K562 (cell line): ENCODE measurements around the gene RMC1. TPM values are rescaled to one million over a fixed set of nuclear protein-coding genes. Genes with fewer than 3 reads are reported as not detected.

Source experiments
- CREB1 ChIP-seq, 2 experiments: sonication (generic) in 1 of 2; formaldehyde crosslinking in 1 of 2; IDR thresholded peaks; 2 replicates each; pipeline versions ENCODE4 v1.6.1 to v1.8.0; 2012 to 2022; ENCODE audit warnings: inconsistent platforms in 1 of 2, mild to moderate bottlenecking in 1 of 2, missing genetic modification reagents in 1 of 2, moderate library complexity in 1 of 2
- DDX20 ChIP-seq: fragments of 450-650 bp; IDR thresholded peaks from 2 replicates; pipeline ENCODE4 v1.6.1; 2016; ENCODE audit warnings: missing genetic modification characterization, low read depth, mild to moderate bottlenecking, missing compliant biosample characterization, moderate library complexity
- DNMT1 ChIP-seq: fragments of 450-650 bp; IDR thresholded peaks from 2 replicates; pipeline ENCODE4 v1.6.1; 2016; ENCODE audit warnings: antibody characterized with exemption, mild to moderate bottlenecking
- FOXK1 ChIP-seq: sonication (generic); formaldehyde crosslinking; IDR thresholded peaks from 2 replicates; pipeline ENCODE4 v1.8.0; 2022; ENCODE audit warnings: missing genetic modification reagents, mild to moderate bottlenecking, borderline replicate concordance
- FOXP1 ChIP-seq: sonication (generic); formaldehyde crosslinking; IDR thresholded peaks from 2 replicates; pipeline ENCODE4 v1.8.0; 2022; ENCODE audit warnings: mild to moderate bottlenecking, missing genetic modification reagents
- IRF9 ChIP-seq: fragments of 450-650 bp; IDR thresholded peaks from 2 replicates; pipeline ENCODE4 v1.6.1; 2016; ENCODE audit warnings: missing biosample characterization, missing genetic modification characterization
- L3MBTL2 ChIP-seq: fragments of 450-650 bp; IDR thresholded peaks from 2 replicates; pipeline ENCODE4 v1.6.1; 2016; ENCODE audit warnings: mild to moderate bottlenecking, moderate library complexity
- MIER1 ChIP-seq: fragments of 450-650 bp; IDR thresholded peaks from 2 replicates; pipeline ENCODE4 v1.6.1; 2016; ENCODE audit warnings: antibody characterized with exemption, mild to moderate bottlenecking, low read depth
- NFATC3 ChIP-seq: fragments of 450-650 bp; IDR thresholded peaks from 2 replicates; pipeline ENCODE4 v1.6.1; 2017; ENCODE audit warnings: mild to moderate bottlenecking
- NR2C1 ChIP-seq, 2 experiments: fragments of 450-650 bp; IDR thresholded peaks; 2 replicates each; pipeline ENCODE4 v1.6.1; 2017; ENCODE audit warnings: mild to moderate bottlenecking in 2 of 2, antibody characterized with exemption in 1 of 2, inconsistent platforms in 1 of 2, missing compliant biosample characterization in 1 of 2, missing genetic modification characterization in 1 of 2
- PHB2 ChIP-seq: fragments of 450-650 bp; IDR thresholded peaks from 2 replicates; pipeline ENCODE4 v1.6.1; 2017; ENCODE audit warnings: low read depth
- PYGO2 ChIP-seq: fragments of 450-650 bp; IDR thresholded peaks from 2 replicates; pipeline ENCODE4 v1.6.1; 2016; ENCODE audit warnings: mild to moderate bottlenecking, missing genetic modification characterization, moderate library complexity, missing compliant biosample characterization
- RBM25 ChIP-seq: fragments of 200-400 bp; formaldehyde crosslinking; IDR thresholded peaks from 2 replicates; pipeline ENCODE4 v1.6.1; 2018; ENCODE audit warnings: low read length, low read depth, moderate library complexity; ENCODE audit not compliant: severe bottlenecking
- SAFB ChIP-seq: fragments of 200-400 bp; formaldehyde crosslinking; IDR thresholded peaks from 2 replicates; pipeline ENCODE4 v1.6.1; 2017; ENCODE audit warnings: low read depth, low read length, borderline replicate concordance
- SAFB2 ChIP-seq: fragments of 200-400 bp; formaldehyde crosslinking; IDR thresholded peaks from 2 replicates; pipeline ENCODE4 v1.6.1; 2018; ENCODE audit warnings: borderline replicate concordance, low read length, low read depth, moderate library complexity; ENCODE audit not compliant: severe bottlenecking
- SLC30A9 ChIP-seq: fragments of 250-450 bp; sonication (Bioruptor Pico); IDR thresholded peaks from 2 replicates; pipeline ENCODE4 v1.8.0; 2022; ENCODE audit warnings: mild to moderate bottlenecking, moderate library complexity
- SP1 ChIP-seq: sonication (generic); formaldehyde crosslinking; IDR thresholded peaks from 2 replicates; pipeline ENCODE4 v1.8.1; 2022; ENCODE audit warnings: mild to moderate bottlenecking, missing genetic modification reagents
- ZKSCAN3 ChIP-seq: fragments of 250-450 bp; sonication (Bioruptor Pico); IDR thresholded peaks from 2 replicates; pipeline ENCODE4 v1.4.0; 2020
- ZNF263 ChIP-seq: sonication (generic); formaldehyde crosslinking; IDR thresholded peaks from 2 replicates; pipeline ENCODE4 v1.8.0; 2022; ENCODE audit warnings: mild to moderate bottlenecking, missing genetic modification reagents, borderline replicate concordance
- ZNF324 ChIP-seq: fragments of 250-450 bp; sonication (Bioruptor Pico); IDR thresholded peaks from 2 replicates; pipeline ENCODE4 v1.4.0; 2020; ENCODE audit warnings: mild to moderate bottlenecking
- ZNF444 ChIP-seq: fragments of 250-450 bp; sonication (Bioruptor Pico); IDR thresholded peaks from 2 replicates; pipeline ENCODE4 v1.4.0; 2020; ENCODE audit warnings: mild to moderate bottlenecking, moderate library complexity
- ZNF707 ChIP-seq: fragments of 250-450 bp; sonication (Bioruptor Pico); conservative IDR thresholded peaks from 2 replicates; pipeline ENCODE4 v1.8.0; 2022; ENCODE audit warnings: inconsistent platforms, mild to moderate bottlenecking, moderate library complexity
- ZNF764 ChIP-seq: fragments of 250-450 bp; sonication (Bioruptor Pico); IDR thresholded peaks from 2 replicates; pipeline ENCODE4 v1.4.0; 2020; ENCODE audit warnings: low read depth, mild to moderate bottlenecking, moderate library complexity
- polyA plus RNA-seq, 8 experiments: library from polyadenylated mRNA; depleted of rRNA in 4 of 8; stranded (reverse) in 5 of 8; unstranded in 3 of 8; fragments of >200 nt; fragmentation: Nextera tagmentation in 2 of 8; fragmentation: Illumina TruSeq in 1 of 8; extraction: Ambion mirVana in 2 of 8; extraction: Trizol in 1 of 8; gene quantifications; 2 replicates each; pipeline versions ENCODE4 v1.2.1 to v1.2.3, GENCODE V29; 2011 to 2014; ENCODE audit warnings: inconsistent platforms in 1 of 8, missing spikeins in 1 of 8
- total RNA-seq, 7 experiments: library from RNA; depleted of rRNA in 6 of 7; stranded (reverse); fragments of >200 nt in 6 of 7; fragmentation: Illumina TruSeq in 2 of 7; extraction: Trizol in 2 of 7; gene quantifications; 2 replicates each; pipeline versions ENCODE4 v1.2.1 to v1.2.3, GENCODE V29; 2011 to 2021; ENCODE audit warnings: low replicate concordance in 1 of 7
- TF ChIP-seq, protein P1 (sequence below): fragments of 250-450 bp; sonication (Bioruptor Pico); IDR thresholded peaks from 2 replicates; pipeline ENCODE4 v1.5.0; 2021
- TF ChIP-seq, protein P2 (sequence below): sonication (generic); formaldehyde crosslinking; IDR thresholded peaks from 2 replicates; pipeline ENCODE4 v1.8.1; 2023; ENCODE audit warnings: mild to moderate bottlenecking, missing genetic modification reagents

RMC1 gene
- total and polyA plus RNA-seq, 9 of the 15 experiments (the other 6 are each of a cell fraction or from before 2014, with no cell fraction given): 7.5 to 42.4 (median 35.5) TPM

DNA sequence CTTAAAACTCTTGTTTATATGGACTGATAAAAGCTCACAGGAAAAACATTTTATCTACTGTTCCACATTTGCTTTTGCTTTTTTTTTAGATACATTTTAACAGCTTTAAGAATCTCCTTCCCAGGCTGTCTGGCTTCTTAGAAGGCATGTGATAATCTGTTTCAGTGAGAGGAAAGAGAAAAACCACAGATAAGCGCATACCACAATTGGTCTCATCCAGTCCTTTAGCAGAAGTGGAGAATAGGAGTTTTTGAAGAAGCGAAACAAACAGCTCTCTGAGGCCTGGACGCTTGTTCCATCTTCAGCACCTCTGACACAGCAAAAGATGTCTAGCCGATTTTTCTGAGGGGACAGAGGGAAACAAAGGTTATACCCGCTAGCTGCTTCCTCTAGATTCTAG lies 37.6 kb downstream of the RMC1 start (continued):
- TF ChIP-seq, protein P1, sequence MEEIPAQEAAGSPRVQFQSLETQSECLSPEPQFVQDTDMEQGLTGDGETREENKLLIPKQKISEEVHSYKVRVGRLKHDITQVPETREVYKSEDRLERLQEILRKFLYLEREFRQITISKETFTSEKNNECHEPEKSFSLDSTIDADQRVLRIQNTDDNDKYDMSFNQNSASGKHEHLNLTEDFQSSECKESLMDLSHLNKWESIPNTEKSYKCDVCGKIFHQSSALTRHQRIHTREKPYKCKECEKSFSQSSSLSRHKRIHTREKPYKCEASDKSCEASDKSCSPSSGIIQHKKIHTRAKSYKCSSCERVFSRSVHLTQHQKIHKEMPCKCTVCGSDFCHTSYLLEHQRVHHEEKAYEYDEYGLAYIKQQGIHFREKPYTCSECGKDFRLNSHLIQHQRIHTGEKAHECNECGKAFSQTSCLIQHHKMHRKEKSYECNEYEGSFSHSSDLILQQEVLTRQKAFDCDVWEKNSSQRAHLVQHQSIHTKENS (CRISPR knock-in tag): no peak
- TF ChIP-seq CREB1 (IDR thresholded peaks at IDR 0.05): no peak
- no peak for TF ChIP-seq CREB1 (CRISPR knock-in tag; IDR thresholded peaks at IDR 0.05)
- no peak for TF ChIP-seq SLC30A9 (CRISPR knock-in tag)
- no peak for TF ChIP-seq DDX20 (tag)
- no peak for TF ChIP-seq DNMT1
- no peak for TF ChIP-seq ZNF263 (CRISPR knock-in tag)
- no peak for TF ChIP-seq ZNF707 (CRISPR knock-in tag)
- TF ChIP-seq NFATC3: no peak
- TF ChIP-seq SAFB2: no peak
- TF ChIP-seq L3MBTL2: peak; percentile 33; the same call in 1 of the 2 replicates
- TF ChIP-seq ZNF324 (CRISPR knock-in tag): no peak
- TF ChIP-seq PYGO2: no peak
- TF ChIP-seq RBM25: no peak
- TF ChIP-seq SAFB: no peak
- no peak for TF ChIP-seq MIER1
- no peak for TF ChIP-seq ZNF444 (CRISPR knock-in tag)
- no peak for TF ChIP-seq ZKSCAN3 (CRISPR knock-in tag)
- TF ChIP-seq PHB2: no peak
- TF ChIP-seq, protein P2, sequence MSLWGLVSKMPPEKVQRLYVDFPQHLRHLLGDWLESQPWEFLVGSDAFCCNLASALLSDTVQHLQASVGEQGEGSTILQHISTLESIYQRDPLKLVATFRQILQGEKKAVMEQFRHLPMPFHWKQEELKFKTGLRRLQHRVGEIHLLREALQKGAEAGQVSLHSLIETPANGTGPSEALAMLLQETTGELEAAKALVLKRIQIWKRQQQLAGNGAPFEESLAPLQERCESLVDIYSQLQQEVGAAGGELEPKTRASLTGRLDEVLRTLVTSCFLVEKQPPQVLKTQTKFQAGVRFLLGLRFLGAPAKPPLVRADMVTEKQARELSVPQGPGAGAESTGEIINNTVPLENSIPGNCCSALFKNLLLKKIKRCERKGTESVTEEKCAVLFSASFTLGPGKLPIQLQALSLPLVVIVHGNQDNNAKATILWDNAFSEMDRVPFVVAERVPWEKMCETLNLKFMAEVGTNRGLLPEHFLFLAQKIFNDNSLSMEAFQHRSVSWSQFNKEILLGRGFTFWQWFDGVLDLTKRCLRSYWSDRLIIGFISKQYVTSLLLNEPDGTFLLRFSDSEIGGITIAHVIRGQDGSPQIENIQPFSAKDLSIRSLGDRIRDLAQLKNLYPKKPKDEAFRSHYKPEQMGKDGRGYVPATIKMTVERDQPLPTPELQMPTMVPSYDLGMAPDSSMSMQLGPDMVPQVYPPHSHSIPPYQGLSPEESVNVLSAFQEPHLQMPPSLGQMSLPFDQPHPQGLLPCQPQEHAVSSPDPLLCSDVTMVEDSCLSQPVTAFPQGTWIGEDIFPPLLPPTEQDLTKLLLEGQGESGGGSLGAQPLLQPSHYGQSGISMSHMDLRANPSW: no peak
- TF ChIP-seq FOXP1 (CRISPR knock-in tag): 0 out of 2 replicates have a peak, but pooled peaks have one; percentile 9
- TF ChIP-seq SP1 (CRISPR knock-in tag): no peak
- no peak for TF ChIP-seq ZNF764 (CRISPR knock-in tag)
- TF ChIP-seq IRF9 (tag): no peak
- no peak for TF ChIP-seq NR2C1 (IDR thresholded peaks at IDR 0.05)
- no peak for TF ChIP-seq NR2C1 (tag; IDR thresholded peaks at IDR 0.05)
- no peak for TF ChIP-seq FOXK1 (CRISPR knock-in tag)
